Measurements from ENCODE around the gene TMEM60. TPM values are rescaled to one million over a fixed set of nuclear protein-coding genes. Genes with fewer than 3 reads are reported as not detected.

The TMEM60 gene
- total RNA-seq, 2 experiments from 2014 or later = 8.1 to 8.6 TPM

DNA sequence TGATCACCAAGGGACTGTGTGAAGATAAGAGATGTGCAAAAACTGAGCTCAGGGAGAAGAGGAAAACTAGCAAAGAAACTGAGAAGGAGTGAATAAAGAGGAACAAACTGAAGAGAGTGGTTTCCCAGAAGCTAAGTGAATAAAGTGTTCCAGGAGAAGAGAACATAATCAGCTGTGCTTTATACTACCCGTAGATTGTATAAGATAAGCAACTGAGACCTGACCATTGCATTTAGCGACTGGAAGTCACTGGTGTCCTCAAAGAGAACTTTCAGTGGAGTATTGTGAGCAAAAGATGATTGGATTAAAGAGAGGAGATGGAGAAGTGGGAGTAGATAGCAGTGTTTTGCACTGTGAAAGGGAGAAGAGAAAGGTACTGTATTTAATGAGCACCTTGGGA, 14.9 kb upstream of the TMEM60 start:
- Mint-ChIP-seq H3K9me3 (peaks cover 15% of the 10 kb centered on the region), H3K4me3 (no peak overlapping the region), H3K27ac (no peak overlapping the region), H3K27me3 (no peaks in the 10 kb centered on the region), H3K4me1 (ENCODE audit: low read depth) (peaks cover 28% of the 10 kb centered on the region), H3K36me3 (ENCODE audit: low read depth) (peaks cover 28% of the 10 kb centered on the region)
- POLR2A ChIA-PET = no interaction called here
- no peak for DNase-seq
- TF ChIP-seq CTCF (IDR thresholded peaks at IDR 0.05) = no peak
- intact Hi-C loops (cut with micrococcal nuclease) = no loop called here
- ATAC-seq = no peak
- CTCF ChIA-PET = interaction anchor here (1.0 to 1.1 kb wide), 2 partner anchors 15 to 18 kb away, joined by 3 read pairs; partner anchors contain the start of genes PHTF2 and TMEM60

GRCh38 chr7:77812290-77812685, 14.1 kb upstream of the TMEM60 start:
- H3K36me3 Mint-ChIP-seq (ENCODE audit: low read depth) = peaks cover 30% of the 10 kb centered on the region
- ATAC-seq (no peak), DNase-seq (no peak)
- H3K27me3 Mint-ChIP-seq = no peaks in the 10 kb centered on the region
- intact Hi-C loops (cut with micrococcal nuclease) = no loop called here
- H3K4me3 Mint-ChIP-seq = no peak overlapping the region
- no peak overlapping the region for H3K27ac Mint-ChIP-seq
- peaks cover 30% of the 10 kb centered on the region for H3K4me1 Mint-ChIP-seq (ENCODE audit: low read depth)
- POLR2A ChIA-PET = no interaction called here
- no peak for TF ChIP-seq CTCF (IDR thresholded peaks at IDR 0.05)
- CTCF ChIA-PET = interaction anchor here (1.0 kb wide), 1 partner anchor 17 kb away, joined by 3 read pairs; no protein-coding TSS in a partner anchor
- peaks cover 20% of the 10 kb centered on the region for H3K9me3 Mint-ChIP-seq

- peaks cover 30% of the 10 kb centered on the region for H3K36me3 Mint-ChIP-seq (ENCODE audit: low read depth)
- intact Hi-C loops (cut with micrococcal nuclease) = no loop called here
- TF ChIP-seq CTCF (IDR thresholded peaks at IDR 0.05) = no peak
- DNase-seq (no peak), ATAC-seq (no peak)
- peaks cover 27% of the 10 kb centered on the region for H3K4me1 Mint-ChIP-seq (ENCODE audit: low read depth)
- H3K9me3 Mint-ChIP-seq = peaks cover 20% of the 10 kb centered on the region
- no peak overlapping the region for H3K27ac Mint-ChIP-seq
- no peak overlapping the region for H3K4me3 Mint-ChIP-seq
- H3K27me3 Mint-ChIP-seq = no peaks in the 10 kb centered on the region
- POLR2A ChIA-PET = interaction anchor here (1.1 kb wide), 1 partner anchor 10 kb away, joined by 4 read pairs; no protein-coding TSS in a partner anchor
- CTCF ChIA-PET = no interaction called here
These were observed 13.5 kb upstream of the TMEM60 start for GRCh38 chr7:77811516-77812289.

- Mint-ChIP-seq H3K9me3 (peaks cover 27% of the 10 kb centered on the region), H3K4me3 (no peak overlapping the region), H3K27me3 (no peaks in the 10 kb centered on the region), H3K4me1 (ENCODE audit: low read depth) (peaks cover 36% of the 10 kb centered on the region), H3K27ac (peak overlapping the region; percentile 61), H3K36me3 (ENCODE audit: low read depth) (peaks cover 38% of the 10 kb centered on the region)
- DNase-seq (no peak), ATAC-seq (peak; percentile 20)
- ChIA-PET CTCF (no interaction called here), POLR2A (no interaction called here)
- intact Hi-C loops (cut with micrococcal nuclease) = no loop called here
- no peak for TF ChIP-seq CTCF (IDR thresholded peaks at IDR 0.05)
These were observed 10.3 kb upstream of the TMEM60 start for GRCh38 chr7:77808517-77808916.

DNA sequence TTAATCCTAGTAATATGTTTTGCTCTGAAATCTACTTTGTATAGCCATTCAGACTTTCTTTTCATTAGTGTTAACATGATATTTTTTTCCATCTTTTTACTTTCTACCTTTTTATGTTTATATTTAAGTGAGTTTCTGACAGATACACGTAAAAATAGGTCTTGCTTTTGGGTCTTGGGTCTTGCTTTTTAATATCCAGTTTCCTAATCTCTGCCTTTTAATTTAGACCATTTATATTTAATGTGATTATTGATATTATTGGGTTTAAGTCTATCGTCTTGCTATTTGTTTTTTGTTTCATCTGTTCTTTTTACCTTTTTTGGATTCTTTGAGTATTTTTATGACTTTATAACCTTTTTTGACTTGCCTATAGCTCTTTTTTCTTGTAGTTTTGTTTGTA, 8.2 kb upstream of the TMEM60 start:
- intact Hi-C loops (cut with micrococcal nuclease) = no loop called here
- DNase-seq (no peak), ATAC-seq (no peak)
- Mint-ChIP-seq H3K4me1 (ENCODE audit: low read depth) (peaks cover 45% of the 10 kb centered on the region), H3K27ac (no peak overlapping the region), H3K36me3 (ENCODE audit: low read depth) (peaks cover 41% of the 10 kb centered on the region), H3K4me3 (no peak overlapping the region), H3K27me3 (no peaks in the 10 kb centered on the region), H3K9me3 (peaks cover 28% of the 10 kb centered on the region)
- ChIA-PET POLR2A (no interaction called here), CTCF (no interaction called here)
- no peak for TF ChIP-seq CTCF (IDR thresholded peaks at IDR 0.05)

All from activated CD8-positive, alpha-beta T cell treated with anti-CD3 and anti-CD28 coated beads for 36 hours (primary cell).